ENCODE results near the gene DHX9.

DHX9 gene

DNA sequence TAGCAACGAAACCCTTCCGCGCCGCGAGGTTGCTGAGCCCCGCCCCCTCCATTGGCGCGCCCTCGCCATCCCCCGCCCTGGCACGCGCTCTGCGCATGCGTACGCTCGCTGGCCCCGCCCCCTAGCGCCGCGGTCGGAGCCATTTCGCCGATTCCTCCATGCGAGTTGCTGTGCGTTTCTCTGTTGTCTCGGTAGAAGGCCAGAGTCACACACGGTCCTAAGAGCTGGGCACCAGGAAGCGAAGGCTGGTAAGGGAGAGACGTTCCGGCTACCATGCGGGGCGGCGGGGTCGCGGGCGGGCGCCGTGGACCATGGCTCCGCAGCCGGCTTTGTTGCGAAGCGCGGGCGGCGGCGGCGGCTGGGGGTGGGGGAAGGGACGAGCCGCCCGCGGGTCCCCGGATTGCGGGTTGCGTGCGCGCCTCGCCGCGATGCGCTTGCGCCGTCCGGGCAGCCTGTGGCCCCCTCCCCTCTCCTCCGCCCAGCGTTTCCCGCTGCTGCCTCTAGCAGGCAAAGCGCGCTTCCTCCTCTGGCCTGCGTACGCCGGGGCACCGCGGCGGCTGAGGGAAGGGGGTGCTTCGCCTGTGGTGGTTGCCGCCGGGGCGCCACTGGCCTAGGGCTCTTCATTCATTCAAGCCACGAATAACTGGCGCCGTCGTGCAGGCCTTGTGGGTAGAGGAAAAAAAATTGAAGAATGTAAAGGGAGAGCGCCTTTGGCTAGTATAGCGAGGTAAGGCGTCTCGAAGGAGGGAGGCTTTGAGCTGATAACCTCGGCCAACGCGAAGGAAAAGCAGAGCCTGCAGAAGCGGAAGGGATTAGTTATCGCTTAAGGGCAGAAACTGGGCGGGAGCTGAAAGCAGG lies at the start of gene DHX9:
Gene DHX9, plus strand, starts transcription at position 139 of the 858 bp plus-strand sequence. CDS start 3,220 bp downstream, outside the sequence.
- in situ Hi-C loops (cut with MboI; ENCODE audit: low sequenced_read_pairs) = no loop called here

- in situ Hi-C loops (cut with MboI; ENCODE audit: low sequenced_read_pairs) = no loop called here
Observed at GRCh38 chr1:182791281-182792179, 47.6 kb upstream of the DHX9 start.

GRCh38 chr1:182794091-182794490 lies 45.1 kb upstream of the DHX9 start:
- in situ Hi-C loops (cut with MboI; ENCODE audit: low sequenced_read_pairs) = no loop called here

- in situ Hi-C loops (cut with MboI; ENCODE audit: low sequenced_read_pairs) = no loop called here
Observed at GRCh38 chr1:182794676-182795201, 44.4 kb upstream of the DHX9 start.

DNA sequence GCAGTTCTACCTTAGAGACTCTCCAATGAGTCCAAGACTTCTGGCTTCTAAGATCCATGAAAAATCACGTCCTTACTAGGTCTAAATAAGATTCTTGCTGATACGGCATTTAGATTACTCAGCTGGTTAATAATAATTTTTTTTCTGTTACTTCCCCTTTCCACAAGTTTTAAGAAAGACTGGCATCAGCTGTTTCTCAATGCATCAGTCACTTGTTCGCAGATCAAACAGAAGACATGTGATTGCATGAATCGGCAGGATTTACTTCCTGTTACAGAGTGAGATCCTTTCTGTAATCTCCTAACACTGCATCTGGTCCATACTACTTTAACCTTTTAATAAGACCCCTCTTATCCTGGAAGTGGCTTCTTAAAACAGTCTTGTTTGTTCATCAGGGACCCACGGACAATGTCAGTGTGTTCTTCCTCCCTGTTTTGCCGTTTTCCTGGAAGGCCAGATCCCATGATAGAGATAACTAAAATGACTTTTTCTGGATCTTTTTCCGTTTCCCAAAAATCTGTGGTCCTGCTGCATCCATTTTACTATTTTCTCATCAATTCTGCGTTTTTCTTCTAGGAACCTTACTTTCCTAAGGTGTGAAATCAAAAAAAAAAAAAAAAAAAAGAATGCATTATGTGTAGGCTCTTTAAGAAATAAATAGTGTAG lies 43.5 kb upstream of the DHX9 start:
- in situ Hi-C loops (cut with MboI; ENCODE audit: low sequenced_read_pairs) = no loop called here

DNA sequence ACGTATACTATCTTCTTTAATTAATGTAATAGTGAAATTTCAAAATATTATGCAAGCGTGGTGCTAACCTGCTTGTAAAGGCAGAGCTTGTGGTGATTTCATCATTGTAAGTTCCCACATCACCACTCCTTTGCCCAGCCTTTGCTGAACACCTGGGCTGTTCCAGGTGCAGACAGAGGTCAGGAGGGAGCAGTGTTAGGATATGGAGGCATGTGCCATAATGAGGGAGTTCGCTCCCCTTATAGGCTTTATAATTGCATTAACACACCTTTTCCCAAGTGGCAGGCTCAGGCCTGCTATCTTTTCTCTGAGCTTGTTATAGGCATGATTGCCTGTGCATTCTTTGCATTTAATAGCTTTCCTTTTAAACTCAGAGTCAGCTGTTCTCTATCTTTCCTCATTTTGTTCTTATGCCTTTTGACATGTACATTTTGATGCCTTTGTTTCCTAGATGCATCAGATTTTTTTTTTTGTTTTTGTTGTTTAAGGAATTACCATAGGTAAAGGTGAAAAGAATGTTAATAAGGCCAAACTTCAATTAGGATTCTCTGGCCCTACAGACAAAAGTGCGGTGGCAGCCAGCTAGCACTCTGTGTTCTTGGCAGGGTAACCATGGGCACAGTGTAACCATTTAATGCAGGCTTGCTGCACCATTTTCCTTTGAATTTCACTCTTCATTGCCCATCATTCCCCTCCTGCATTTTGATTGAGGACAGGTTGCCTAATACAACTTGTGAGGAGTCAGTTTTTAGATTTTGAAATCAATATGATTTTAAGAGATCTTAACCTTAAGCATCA lies 36.9 kb upstream of the DHX9 start:
- in situ Hi-C loops (cut with MboI; ENCODE audit: low sequenced_read_pairs) = no loop called here

GRCh38 chr1:182803846-182804245 lies 35.3 kb upstream of the DHX9 start:
- in situ Hi-C loops (cut with MboI; ENCODE audit: low sequenced_read_pairs) = no loop called here

DNA sequence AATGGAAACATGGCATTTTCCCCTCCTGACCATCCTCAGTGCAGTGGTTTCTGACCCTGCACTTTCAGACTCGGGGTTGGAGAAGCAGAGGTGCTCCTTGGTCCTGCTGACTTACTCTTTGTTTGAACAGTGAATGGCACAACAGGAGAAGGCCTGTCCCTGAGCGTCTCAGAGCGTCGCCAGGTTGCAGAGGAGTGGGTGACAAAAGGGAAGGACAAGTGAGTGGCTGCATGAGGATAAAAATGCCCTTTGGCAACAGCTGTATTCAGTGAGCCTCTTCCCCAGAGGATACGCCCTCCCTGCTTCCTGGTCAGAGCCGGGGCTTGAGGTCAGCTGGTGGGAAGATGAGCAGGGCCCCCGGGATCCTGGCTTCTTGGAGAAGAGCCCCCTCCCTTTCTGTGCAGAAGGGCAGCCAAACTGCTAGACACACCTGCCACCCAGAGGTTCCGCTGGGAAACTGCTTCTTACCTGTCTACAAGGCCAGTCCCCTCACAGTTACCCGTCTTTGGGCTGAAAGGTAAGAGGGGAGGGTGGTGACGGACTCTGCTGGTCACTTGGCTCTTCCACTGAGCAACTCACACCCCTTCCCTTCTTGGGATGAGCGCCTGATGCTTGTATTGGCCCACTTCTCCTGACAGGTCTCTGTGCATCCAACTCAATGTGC lies 33.0 kb upstream of the DHX9 start:
- in situ Hi-C loops (cut with MboI; ENCODE audit: low sequenced_read_pairs) = no loop called here

GRCh38 chr1:182807907-182808306 lies 31.2 kb upstream of the DHX9 start:
- in situ Hi-C loops (cut with MboI; ENCODE audit: low sequenced_read_pairs) = no loop called here

DNA sequence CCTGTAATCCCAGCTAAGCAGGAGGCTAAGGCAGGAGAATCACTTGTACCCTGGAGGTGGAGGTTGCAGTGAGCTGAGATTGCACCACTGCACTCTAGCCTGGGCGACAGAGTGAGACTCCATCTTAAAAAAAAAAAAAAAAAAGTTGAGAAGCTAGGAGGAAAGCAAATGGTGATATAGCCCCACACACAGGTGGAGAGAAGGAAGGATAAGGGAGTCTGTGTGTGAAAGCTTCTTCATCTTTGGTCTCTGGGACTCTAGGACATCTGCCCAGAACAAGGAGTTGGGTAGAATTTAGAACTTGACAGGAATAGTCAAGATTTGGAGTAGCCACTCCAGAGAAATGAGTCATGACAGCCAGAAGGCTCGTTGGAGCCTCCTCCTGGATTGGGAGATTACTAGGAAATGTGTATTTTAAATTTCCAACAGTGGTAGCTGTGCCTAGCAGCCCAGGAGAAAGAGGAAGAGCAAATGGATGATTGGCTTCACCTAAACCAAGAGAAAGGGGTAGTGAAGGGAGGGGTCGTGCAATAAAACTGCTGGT lies 29.7 kb upstream of the DHX9 start:
- in situ Hi-C loops (cut with MboI; ENCODE audit: low sequenced_read_pairs) = no loop called here

DNA sequence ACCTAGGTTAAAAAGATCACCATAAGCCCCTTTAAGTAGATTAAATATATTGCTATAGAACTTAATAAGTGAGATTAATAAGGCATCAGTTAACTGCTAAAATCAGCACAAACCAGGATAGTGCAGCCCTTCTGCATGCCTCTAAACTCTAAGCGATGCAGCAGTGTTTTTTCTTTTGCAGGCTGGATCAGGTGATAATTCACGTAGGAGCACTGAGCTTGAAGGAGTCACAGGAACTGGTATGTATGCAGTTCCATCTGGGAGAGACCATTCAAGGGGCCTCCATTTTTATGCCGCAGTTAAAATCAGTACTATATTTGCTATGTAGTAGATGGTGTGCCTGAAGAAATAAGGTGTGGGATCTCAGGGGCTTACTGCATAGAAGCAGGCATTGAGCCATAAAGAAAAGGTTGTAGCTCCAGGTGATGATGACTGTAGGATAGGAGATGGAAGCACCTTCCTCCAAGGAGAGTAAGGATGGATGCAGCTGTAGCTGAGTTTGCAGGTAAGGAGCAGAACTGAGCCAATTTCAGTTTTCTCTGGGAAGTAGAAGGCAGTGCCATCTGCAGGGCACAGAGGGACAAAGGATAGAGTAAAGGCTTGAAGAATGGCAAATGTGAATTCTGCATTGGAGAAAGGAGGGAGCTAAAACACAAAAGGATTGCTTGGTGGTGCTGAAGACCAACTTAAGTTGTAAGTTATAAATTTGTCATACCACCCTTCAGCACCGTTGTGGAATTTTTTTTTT lies 27.0 kb upstream of the DHX9 start:
- in situ Hi-C loops (cut with MboI; ENCODE audit: low sequenced_read_pairs) = no loop called here

DNA sequence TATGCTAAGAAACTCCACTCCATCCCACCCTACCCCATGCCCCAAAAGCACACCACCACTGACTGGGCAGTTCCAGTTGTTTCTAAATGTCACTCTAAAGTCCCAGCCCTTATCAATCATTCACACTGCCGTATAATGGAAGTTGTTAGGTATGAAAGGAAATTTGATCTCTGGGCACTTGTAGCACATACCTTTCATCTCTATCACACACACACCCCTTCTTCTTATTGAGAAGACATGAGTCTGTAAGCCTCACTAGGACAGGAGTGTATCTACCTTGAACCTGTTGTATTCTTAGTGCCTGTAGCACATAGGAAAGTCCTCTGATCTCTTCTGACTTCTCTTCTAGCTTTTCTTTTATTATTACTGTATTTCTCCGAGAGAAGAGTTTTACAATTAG lies 22.3 kb upstream of the DHX9 start:
- in situ Hi-C loops (cut with MboI; ENCODE audit: low sequenced_read_pairs) = no loop called here

DNA sequence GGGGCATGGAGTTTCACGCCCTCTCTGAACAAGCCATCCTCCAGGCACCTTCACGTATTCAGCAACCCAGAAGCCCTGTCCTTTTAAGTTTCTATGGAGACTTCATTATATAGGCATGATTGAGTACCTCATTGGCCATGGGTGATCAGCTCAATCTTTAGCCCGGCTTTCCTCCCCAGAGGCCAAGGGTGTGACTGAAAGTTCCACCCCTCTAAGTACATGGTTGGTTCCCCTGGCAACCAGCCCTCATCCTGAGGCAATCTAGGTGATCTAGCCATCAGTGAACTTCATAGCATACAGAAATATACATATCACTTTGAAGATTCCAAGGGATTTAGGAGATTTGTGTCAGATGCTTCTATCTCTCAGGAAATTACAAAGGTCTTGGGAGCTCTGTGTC lies 21.3 kb upstream of the DHX9 start:
- in situ Hi-C loops (cut with MboI; ENCODE audit: low sequenced_read_pairs) = no loop called here

DNA sequence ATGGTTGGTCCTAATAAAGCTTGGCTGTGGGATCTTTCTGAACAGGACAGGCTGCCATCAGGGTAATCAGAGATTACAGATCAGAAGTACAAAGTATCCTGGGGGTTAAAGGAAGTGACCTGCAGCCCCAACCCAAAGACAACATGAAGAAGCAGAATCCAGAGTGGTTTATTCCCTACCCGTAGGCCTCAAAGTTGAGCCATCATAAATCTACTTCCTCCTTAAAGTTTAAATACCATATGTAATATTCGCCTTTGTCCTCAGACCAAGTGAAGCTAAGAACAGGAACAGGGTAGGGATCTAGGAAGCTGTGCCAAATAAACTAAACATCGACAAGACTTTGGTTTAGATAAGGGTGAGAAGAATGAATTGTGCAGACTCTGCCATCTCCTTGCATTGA lies 15.9 kb upstream of the DHX9 start:
- in situ Hi-C loops (cut with MboI; ENCODE audit: low sequenced_read_pairs) = no loop called here

DNA sequence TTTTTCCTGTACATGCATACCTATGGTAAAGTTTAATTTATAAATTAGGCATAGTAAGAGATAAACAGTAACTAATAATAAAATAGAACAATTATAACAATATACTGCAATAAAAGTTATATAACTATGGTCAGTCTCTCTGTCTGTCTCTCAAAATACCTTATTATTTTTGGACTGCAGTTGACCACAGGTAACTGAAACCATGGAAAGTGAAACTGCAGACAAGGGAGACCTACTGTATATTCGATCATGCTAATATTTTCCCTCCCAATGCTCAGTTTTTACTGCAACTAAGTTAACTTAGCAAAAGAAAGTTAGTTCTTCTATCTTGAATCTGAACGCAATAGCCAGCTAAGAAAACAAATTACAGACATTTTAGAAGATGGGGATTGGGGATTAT lies 12.3 kb upstream of the DHX9 start:
- in situ Hi-C loops (cut with MboI; ENCODE audit: low sequenced_read_pairs) = no loop called here

- in situ Hi-C loops (cut with MboI; ENCODE audit: low sequenced_read_pairs) = no loop called here
Observed at GRCh38 chr1:182829285-182829932, 9.7 kb upstream of the DHX9 start.

DNA sequence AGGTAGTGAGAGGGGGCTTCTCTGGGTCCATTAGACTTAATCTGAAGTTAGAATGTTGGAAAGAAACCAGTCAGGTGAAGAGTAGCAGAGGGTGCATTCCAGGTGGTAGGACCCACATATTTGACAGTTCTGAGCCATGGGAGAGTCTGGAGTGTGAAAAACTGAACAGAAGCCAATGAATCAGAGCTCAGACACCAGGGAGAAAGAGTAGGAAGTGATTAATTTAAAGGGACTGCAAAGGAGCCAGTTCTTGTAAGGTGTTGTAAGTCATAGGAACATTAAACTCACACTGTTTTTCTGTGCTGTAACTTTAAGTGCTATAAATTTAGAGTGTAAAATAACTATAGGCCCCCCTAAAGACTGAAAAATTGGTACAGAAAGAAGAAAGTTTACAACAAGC lies 5.9 kb upstream of the DHX9 start:
- in situ Hi-C loops (cut with MboI; ENCODE audit: low sequenced_read_pairs) = no loop called here

DNA sequence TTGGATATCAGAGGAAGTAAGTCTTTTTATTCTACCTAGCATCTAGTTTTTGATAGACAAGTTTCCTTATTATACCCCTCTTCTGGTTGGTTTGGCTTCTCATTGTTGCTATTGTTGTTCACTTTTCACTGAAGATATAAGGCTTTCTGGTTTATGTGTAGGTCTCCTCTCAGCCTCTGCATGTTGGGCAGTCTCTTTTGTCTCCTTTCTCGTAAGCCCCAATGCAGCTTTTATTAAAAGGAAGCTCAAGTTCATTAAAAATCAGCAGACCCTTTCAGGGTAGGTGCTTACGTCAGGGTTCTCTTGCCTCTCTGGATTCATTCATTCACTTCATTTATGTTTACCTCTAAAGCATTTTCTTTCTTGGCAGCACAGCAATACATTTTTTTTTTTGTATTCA lies 4.8 kb upstream of the DHX9 start:
- in situ Hi-C loops (cut with MboI; ENCODE audit: low sequenced_read_pairs) = no loop called here

Data from hTERT RPE-1 (cell line).